ENCODE data around the gene PTRH2.
"Not testable (repeated sequence)": the region's sequence is repeated elsewhere in the genome, so short reads cannot be mapped to it uniquely, and the experiment has no call there.

The PTRH2 gene

DNA sequence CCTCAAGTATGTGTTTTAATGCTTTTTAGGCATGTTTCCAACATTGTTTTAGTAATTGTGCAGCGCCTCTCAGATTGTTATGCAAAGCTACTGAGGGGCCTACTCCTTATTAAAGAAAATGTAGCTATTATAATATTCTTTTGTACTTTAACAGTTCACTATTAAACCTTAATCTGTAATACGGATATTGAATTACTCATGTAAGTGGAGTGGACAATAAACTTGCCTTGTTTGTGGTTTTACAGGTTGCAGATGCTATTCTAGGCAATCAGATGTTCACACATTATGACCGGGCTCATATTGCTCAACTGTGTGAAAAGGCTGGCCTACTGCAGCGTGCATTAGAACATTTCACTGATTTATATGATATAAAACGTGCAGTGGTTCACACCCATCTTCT lies 41.0 kb downstream of the PTRH2 start:
- no peak for DNase-seq

DNA sequence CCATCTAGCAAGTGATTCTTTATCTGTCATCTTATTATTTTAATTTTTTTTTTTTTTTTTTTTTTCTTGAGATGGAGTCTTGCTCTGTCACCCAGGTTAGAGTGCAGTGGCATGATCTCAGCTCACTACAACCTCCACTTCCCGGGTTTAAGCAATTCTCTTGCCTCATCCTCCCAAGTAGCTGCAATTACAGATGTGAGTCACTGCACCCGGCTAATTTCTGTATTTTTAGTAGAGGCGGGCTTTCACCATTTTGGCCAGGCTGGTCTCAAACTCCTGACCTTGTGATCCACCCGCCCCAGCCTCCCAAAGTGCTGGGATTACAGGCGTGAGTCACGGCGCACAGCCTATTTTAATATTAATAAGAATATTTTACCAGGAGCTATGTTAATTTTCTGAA lies 50.6 kb downstream of the PTRH2 start:
- DNase-seq, result not testable (repeated sequence)

DNA sequence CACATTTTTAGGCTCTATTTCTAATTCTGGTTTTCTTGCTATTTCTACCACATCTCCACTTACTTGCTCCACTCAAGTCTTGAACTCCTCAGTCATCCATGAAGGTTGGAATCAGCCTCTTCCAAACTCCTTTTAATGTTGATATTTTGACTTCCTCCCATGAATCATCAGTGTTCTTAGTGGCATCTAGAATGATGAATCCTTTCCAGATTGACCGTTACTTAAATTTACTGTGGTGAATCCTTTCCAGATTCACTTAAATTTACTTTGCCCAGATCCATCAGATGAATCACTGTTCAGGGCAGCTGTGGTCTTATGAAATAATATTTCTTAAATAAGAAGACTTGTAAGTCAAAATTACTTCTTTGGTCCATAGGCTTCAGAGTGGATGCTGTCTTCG lies 55.1 kb downstream of the PTRH2 start:
- DNase-seq, result no peak

DNA sequence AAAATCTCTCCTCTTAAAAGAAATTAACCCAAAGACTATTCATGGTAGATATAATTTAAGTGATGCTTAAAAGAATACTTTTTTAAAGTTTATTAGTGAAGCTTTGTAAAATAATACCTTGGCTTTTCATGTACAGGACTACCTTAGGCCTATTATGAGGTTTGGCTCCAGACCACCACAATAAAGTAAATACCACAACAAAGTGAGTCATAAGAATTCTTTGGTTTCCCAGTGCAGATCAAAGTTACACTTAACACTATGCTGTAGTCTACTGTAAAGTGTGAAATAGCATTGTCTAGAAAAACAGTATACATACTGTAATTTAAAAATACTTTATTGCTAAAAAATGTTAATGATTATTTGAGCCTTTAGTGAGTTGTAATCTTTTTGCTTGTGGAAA lies 55.9 kb downstream of the PTRH2 start:
- DNase-seq, result no peak

GRCh38 chr17:59650642-59651041 lies 56.6 kb downstream of the PTRH2 start:
- no peak for DNase-seq

GRCh38 chr17:59649886-59650285 lies 57.3 kb downstream of the PTRH2 start:
- DNase-seq, result no peak
